ENCODE measurements around the gene ITIH4. TPM values are rescaled to one million over a fixed set of nuclear protein-coding genes. Genes with fewer than 3 reads are reported as not detected.

ITIH4 gene
- total and polyA plus RNA-seq, 2 experiments from 2014 or later: 55.9 to 91.3 TPM

DNA sequence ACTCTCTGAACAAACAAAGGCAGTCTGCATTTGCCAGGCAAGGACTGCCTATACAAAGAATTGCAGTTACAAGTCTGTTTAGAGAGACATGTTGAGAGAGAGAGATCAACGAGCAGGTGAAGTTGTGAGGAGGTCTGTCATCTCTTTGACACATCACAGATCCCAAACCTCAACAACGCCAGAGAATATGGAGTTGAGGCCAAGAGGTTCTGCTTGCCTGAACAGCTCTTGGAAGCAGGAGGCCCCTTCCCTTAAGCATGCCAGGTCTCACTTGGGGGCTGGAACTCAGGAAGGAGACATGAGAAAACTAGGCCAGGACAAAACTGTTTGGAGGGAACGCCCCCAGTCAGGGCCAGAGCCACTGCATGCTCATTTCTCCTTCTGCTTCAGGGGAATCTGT is 26.7 kb upstream of the ITIH4 start:
- H3K9me3 ChIP-seq (ENCODE audit: low read depth): no peaks in the 10 kb centered on the region
- no peaks in the 10 kb centered on the region for H3K4me1 ChIP-seq (ENCODE audit: insufficient read depth)
- TF ChIP-seq EZH2 (IDR thresholded peaks at IDR 0.05; ENCODE audit: borderline replicate concordance) (no peak), CTCF (IDR thresholded peaks at IDR 0.05; ENCODE audit: poor library complexity) (no peak), EZH2phosphoT487 (IDR thresholded peaks at IDR 0.05; ENCODE audit: low read depth, severe bottlenecking, unreplicated experiment) (no peak)
- DNase-seq (ENCODE audit: low spot score): no peak
- no peak overlapping the region for H3K27ac ChIP-seq
- no peak overlapping the region for H3K4me3 ChIP-seq
- 68% methylated on average over 3 of the region's 3 CpGs for WGBS (ENCODE audit: low lambda C conversion rate, missing lambda C conversion rate)
- no peaks in the 10 kb centered on the region for H4K20me1 ChIP-seq (ENCODE audit: insufficient read depth, poor library complexity, severe bottlenecking)
- H3K79me2 ChIP-seq: no peaks in the 10 kb centered on the region
- no peak overlapping the region for H2AFZ ChIP-seq
- H3K4me2 ChIP-seq: no peak overlapping the region
- H3K27me3 ChIP-seq: no peaks in the 10 kb centered on the region
- H3K9me2 ChIP-seq (replicated peaks; ENCODE audit: insufficient read depth): no peaks in the 10 kb centered on the region
- no peaks in the 10 kb centered on the region for H3K36me3 ChIP-seq (replicated peaks; ENCODE audit: insufficient read depth, low read depth)

GRCh38 chr3:52856666-52857065 is 26.2 kb upstream of the ITIH4 start:
- Histone ChIP-seq H3K4me3 (no peak overlapping the region), H3K4me1 (ENCODE audit: insufficient read depth) (no peaks in the 10 kb centered on the region), H3K27ac (no peak overlapping the region), H3K4me2 (no peak overlapping the region), H2AFZ (no peak overlapping the region), H4K20me1 (ENCODE audit: insufficient read depth, poor library complexity, severe bottlenecking) (no peaks in the 10 kb centered on the region), H3K27me3 (no peaks in the 10 kb centered on the region), H3K9me3 (ENCODE audit: low read depth) (no peaks in the 10 kb centered on the region), H3K36me3 (replicated peaks; ENCODE audit: insufficient read depth, low read depth) (no peaks in the 10 kb centered on the region), H3K79me2 (no peaks in the 10 kb centered on the region), H3K9me2 (replicated peaks; ENCODE audit: insufficient read depth) (no peaks in the 10 kb centered on the region)
- TF ChIP-seq CTCF (IDR thresholded peaks at IDR 0.05; ENCODE audit: poor library complexity) (no peak), EZH2phosphoT487 (IDR thresholded peaks at IDR 0.05; ENCODE audit: low read depth, severe bottlenecking, unreplicated experiment) (no peak), EZH2 (IDR thresholded peaks at IDR 0.05; ENCODE audit: borderline replicate concordance) (no peak)
- WGBS (ENCODE audit: low lambda C conversion rate, missing lambda C conversion rate): 95% methylated on average over 5 of the region's 5 CpGs
- DNase-seq (ENCODE audit: low spot score): no peak

DNA sequence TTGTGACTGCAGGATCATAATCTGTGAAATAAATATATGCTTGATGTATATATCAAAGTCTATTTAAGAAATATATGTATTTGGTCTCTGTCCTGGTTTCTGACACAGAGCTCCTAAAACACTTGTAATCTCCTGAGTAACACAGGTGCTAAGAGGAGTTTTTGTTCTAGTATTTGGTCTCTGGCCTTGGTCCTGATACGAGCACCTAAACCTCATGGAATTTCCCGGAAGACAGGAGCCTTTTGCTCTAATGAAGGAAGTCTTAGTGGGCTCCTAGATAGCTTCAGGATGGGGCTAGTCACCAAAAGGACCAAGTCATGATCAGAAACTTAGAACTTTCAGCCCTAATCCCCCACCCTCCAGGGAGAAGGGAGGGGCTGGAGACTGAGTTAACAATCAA is 23.5 kb upstream of the ITIH4 start:
- Histone ChIP-seq H3K27ac (no peak overlapping the region), H3K4me2 (no peak overlapping the region), H3K27me3 (no peaks in the 10 kb centered on the region), H3K4me1 (ENCODE audit: insufficient read depth) (no peaks in the 10 kb centered on the region), H3K36me3 (replicated peaks; ENCODE audit: insufficient read depth, low read depth) (no peaks in the 10 kb centered on the region), H3K79me2 (no peaks in the 10 kb centered on the region), H2AFZ (no peak overlapping the region), H3K9me3 (ENCODE audit: low read depth) (no peaks in the 10 kb centered on the region), H3K4me3 (no peak overlapping the region), H4K20me1 (ENCODE audit: insufficient read depth, poor library complexity, severe bottlenecking) (no peaks in the 10 kb centered on the region), H3K9me2 (replicated peaks; ENCODE audit: insufficient read depth) (no peaks in the 10 kb centered on the region)
- no peak for TF ChIP-seq CTCF (IDR thresholded peaks at IDR 0.05; ENCODE audit: poor library complexity)
- WGBS (ENCODE audit: low lambda C conversion rate, missing lambda C conversion rate): 76% methylated on average over 2 of the region's 2 CpGs
- DNase-seq (ENCODE audit: low spot score): no peak

- TF ChIP-seq CTCF (IDR thresholded peaks at IDR 0.05; ENCODE audit: poor library complexity): no peak
- TF ChIP-seq EZH2 (IDR thresholded peaks at IDR 0.05; ENCODE audit: borderline replicate concordance): no peak
- no peak for TF ChIP-seq EZH2phosphoT487 (IDR thresholded peaks at IDR 0.05; ENCODE audit: low read depth, severe bottlenecking, unreplicated experiment)
These were observed 21.9 kb upstream of the ITIH4 start for GRCh38 chr3:52852419-52852818.

More at GRCh38 chr3:52852419-52852818, 21.9 kb upstream of the ITIH4 start:
- Histone ChIP-seq H3K9me2 (replicated peaks; ENCODE audit: insufficient read depth) (no peaks in the 10 kb centered on the region), H3K27ac (no peak overlapping the region), H3K79me2 (no peaks in the 10 kb centered on the region), H3K27me3 (no peaks in the 10 kb centered on the region), H4K20me1 (ENCODE audit: insufficient read depth, poor library complexity, severe bottlenecking) (no peaks in the 10 kb centered on the region), H3K4me1 (ENCODE audit: insufficient read depth) (no peaks in the 10 kb centered on the region), H3K4me2 (no peak overlapping the region), H3K4me3 (no peak overlapping the region), H3K9me3 (ENCODE audit: low read depth) (no peaks in the 10 kb centered on the region), H3K36me3 (replicated peaks; ENCODE audit: insufficient read depth, low read depth) (no peaks in the 10 kb centered on the region), H2AFZ (no peak overlapping the region)
- DNase-seq (ENCODE audit: low spot score): no peak
- 93% methylated on average over 2 of the region's 2 CpGs for WGBS (ENCODE audit: low lambda C conversion rate, missing lambda C conversion rate)
